HG03103 (cell line): ENCODE results near the gene SOX5.

ENCODE experiments used
- ATAC-seq: cut with Tn5 transposase; IDR thresholded peaks from one replicate; pipeline ENCODE4 v1.9.1; 2021; ENCODE audit warnings: low read depth; ENCODE audit not compliant: unreplicated experiment

SOX5 gene

DNA sequence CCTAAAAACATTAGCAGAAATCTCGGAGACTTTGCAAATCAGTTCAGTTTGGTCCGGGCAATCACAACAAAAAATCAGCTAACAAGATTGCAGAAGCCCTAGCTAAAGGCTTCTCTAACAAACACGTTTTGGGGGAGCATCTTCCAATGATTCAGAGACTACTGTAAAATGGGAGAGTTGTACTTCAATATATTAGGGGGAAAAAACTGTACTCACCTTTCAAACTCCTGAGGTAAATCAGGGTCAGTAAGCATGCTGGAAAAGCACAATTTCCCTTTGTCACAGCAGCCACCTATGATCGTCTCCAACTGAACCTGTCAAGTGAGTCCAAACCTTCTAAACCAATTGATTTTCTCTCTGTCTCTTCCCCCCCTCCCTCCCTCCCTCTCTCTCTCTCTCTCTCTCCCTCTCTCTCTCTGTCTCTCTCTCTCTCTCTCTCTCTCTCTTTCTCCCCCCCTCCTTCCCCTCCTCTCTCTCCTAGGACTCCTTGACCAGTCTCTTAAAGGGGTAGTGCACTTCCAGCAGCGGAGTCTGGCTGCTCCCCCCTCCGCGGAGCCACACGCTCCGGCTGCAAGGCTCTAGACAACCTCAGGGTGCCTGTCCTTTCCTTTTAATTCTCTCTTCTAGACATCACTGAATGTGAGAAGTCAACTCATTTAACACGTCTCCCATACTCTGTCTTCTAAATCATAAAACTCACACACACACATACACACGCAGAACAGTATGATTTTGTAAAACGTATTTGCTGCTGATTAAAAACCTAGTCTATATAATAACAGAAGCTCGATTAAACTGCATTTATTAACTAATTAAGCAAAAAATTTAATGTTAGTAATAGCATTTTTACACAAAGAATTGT lies at the start of gene SOX5:
TSS of gene SOX5 (minus strand) at position 323 of the 862 bp plus-strand sequence. CDS start at position 254, 69 bp downstream.
- no peak for ATAC-seq

DNA sequence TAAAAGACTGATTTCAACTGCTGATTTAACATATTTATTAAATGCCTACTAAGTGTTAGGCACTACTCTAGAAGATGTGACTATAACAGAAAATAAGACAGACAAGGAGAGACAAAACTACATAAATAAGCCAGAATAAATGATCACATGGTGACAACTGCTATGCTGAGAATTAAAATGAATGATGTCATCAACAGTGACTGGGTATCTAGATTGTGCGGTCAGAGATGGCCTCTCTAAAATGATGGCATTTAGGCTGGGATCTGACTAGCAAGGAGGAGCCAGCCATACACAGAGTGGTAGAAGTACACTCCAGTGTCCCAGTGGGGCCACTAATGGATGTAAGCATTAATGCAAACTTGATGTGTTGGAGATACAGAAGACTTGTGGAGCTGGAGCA lies 37.6 kb upstream of the SOX5 start:
- no peak for ATAC-seq

DNA sequence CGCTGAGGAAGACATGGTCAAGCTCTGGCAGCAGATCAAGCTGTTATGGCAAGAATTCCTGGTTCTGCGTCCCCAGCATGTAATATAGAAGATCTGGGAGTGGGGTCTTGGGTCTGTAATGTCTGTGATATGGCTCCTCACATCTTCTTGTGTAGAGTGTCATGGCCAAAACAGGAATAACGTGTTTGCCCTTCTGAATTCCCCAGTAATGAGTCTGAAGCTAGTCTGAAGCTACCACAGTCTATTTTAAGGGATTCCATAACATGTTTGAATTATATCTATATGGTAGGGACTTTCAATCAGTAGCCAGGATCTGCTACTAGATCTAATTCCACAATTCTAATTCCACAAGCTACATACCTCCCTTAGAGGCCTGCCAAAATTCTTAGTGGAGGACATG lies 31.4 kb upstream of the SOX5 start:
- no peak for ATAC-seq

DNA sequence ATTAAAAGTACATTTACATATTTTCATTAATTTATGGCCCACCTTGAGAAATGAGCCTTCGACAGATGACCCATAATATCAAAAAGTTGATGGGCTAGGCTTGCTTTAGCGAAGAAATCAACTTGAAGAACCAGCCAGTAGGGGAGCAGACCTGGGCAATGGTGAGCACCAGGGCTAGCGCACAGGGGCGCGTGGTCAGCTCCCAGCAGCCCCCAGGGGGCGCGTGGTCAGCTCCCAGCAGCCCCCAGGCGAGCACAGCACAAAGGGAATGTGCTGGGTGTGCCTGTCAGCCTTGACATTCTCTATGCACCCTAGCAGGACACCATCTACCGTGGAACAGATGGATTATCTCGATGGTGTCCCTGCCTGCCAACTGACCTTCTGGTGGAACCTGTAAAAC lies 15.3 kb upstream of the SOX5 start:
- ATAC-seq, result no peak

DNA sequence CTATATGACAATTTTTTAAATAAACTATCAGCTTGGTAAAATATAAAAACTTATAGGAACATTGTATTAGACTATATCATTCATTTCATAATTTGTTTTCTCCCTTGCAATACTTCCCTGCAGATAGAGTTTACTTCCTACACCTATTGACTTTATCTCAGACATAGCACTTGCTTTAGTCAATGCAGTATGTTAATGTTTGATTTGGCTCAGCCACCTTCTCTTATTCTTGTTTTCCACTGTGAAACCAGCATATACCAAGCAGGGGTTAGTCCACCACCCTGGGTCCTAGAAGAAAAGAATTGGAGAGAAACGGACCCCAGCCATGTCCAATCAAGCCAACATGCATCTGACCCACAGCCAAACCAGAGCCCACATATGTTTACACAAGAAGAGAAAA lies 10.4 kb upstream of the SOX5 start:
- ATAC-seq, result no peak

DNA sequence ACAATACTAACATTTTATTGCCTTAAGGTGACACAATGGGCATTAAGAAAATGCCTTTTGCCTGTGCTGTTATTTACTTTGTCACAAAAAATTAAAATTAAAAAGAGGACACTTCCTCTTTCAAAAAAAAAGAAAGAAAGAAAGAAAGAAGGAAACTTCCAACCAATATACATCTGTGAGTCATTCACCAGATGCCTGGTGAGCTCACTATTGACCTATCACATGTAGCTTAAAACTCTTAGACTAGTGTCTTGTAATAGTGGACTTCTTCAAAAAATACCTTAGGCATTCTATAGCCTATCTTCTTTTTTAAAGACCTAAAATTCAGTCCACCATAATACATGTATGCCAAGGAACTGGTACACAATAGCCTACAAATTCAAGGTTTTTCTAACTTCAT lies 4.9 kb upstream of the SOX5 start:
- ATAC-seq, result no peak

DNA sequence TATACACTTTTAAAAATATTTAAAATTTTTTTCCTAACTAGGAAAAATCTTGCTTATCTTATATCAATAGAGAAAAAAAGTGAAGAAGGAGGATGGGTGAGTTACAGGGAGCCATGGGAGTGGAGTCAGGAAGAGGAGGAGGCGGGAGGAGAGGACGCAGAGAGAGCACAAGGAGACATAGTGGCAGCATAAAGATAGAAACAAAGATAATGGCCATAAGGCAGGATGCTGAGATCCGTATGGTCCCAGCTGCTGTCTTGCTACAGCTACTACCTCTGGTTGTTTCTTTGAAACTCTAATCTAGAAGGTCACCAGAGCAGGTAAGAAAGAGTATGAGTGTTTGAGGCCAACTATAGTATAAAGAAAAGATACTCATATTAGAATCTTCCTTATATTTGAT lies 2.6 kb upstream of the SOX5 start:
- no peak for ATAC-seq

DNA sequence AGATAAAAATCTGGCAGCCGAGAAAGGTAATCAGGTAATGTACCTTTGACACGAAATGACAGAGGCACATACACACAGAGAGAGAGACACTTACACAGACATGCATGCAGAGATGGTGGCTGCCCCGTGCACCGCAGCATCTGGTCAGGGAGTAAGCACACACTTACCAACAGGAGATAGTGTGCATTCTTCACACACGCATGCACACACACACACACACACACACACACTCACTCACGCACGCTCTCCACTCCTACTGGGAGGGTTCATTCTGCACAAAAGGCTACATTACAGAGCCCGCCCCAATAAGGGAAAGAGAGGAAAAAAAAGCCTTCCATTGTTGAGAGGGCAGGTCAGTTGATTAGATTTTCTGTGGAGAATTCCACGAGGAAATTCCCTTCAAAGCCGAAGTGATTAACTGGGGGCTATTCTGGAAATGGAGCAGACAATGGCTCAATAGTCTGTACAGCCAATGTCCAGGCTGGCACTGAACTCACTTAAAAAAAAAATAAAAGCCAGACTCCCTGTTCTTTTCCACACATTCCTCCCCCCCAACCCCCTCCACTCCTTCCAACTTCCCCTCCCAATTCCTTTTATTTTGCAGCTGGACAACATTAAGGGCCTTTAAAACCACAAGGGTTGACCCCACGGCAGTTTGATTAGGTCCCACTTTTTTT lies 1.4 kb upstream of the SOX5 start:
- ATAC-seq, result no peak

DNA sequence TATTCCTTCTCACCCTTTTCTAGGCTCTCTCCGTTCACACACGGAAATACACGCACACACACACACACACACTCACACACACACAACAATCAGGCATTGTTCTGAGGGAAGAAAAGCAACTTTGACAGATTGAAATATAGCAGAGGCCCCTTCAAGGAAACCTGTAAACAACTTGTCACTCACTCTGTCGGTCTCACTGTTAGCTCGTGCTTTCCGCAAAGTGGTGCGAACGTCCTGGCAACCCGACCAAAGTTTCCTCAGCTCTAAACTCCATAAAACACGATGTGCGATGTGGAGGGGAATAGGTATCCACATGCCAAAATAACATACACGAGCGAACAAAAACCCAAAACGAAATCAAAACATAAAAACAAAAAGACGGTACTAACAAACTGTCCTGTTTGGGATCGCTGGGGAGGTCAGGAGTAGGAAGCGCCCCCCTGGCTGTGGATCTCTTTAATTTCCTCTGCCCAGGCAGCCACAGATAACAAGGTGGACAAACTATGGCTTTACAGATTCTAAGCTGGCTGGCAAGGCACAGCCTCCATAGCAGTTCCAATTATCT lies 822 bp upstream of the SOX5 start:
- ATAC-seq, result no peak

DNA sequence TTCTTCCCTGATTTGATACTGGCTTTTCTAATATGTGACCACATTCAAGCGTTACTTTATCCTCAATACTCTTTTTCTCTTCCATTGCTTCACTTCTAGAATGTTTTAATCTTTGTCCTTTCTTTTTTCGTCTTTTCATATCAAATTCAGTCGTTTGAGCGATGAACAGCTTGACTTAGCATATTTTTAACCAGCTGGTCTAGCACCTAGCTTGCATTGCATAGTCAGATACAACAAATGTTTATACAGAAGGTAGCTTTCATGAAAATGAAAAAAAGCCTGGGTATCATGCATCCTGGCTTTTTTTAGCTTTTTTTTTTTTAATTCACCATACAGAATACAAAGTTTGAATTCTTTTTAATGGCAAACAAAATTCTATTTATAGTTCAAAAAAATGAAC lies 1.2 kb downstream of the SOX5 start:
- ATAC-seq, result no peak

DNA sequence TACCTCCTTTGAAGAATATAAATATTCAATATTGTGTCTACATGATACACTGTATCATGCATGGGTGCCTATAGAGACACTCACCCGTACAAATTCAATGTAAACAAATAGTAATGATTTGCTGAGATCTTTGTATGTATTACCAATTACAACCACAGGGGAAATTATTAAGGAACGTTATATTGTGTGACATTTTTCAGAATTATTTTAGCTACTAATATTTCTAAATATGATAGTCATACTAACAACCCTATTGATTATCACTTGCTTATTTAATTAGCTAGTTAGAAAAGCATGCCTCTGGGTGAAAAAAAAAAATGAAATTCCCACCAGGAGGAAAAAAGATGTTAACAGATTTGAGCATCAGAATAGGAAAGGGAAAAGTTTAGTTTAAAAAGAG lies 2.1 kb downstream of the SOX5 start:
- ATAC-seq, result no peak

DNA sequence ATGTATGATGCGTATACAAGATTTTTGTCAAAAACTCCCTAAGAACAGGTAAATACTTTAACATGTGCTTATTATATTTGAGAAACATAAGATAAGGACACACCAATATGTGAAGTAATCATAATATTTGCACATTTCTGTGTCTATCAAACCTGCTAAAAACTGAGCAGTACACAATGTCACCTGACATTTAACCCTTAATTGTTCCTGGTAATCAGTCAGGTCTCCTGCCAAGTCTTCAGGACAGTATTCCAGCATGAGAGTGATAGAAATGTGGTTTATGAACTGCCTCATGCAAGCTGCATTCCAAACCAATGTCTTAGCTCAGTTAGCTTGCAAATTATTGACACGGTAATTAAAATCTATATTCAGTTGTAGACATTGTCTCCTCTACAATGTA lies 4.2 kb downstream of the SOX5 start:
- no peak for ATAC-seq

DNA sequence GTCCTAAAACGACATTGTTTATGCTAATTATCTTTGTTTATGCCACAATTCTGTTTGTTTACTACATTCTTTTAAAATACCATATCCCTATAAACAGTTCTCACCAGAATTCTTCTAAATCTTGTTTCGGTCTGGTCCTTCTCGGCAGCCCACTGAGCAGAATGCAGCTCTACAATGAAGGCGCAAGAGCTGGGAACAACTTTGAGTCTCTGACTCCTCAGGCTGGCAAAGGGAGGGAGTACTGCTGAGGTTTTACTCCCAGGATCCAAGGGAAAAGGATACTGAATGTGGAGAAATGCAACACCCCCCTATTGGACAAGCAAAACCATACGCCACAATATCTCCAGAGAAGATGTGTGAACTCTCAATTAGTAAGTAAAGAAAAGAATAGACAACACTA lies 5.4 kb downstream of the SOX5 start:
- no peak for ATAC-seq

DNA sequence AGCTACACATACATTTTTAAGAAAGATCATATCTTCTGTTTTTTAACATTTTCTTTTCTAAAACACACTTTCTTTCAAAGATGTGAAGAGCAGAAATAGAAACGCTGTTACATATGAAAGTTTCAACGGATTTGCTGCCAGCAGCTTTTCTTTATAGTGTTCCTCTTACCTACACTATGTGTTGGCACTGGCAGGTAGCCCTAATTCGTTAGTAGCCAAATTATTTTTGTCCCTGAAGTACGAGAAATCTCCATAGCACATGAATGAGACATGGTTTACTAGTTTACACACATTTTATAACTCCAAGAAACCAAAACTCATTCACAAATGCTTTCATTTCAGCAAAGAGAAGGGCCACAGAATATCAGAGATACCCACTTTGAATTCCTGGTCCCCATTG lies 6.6 kb downstream of the SOX5 start:
- ATAC-seq, result no peak

DNA sequence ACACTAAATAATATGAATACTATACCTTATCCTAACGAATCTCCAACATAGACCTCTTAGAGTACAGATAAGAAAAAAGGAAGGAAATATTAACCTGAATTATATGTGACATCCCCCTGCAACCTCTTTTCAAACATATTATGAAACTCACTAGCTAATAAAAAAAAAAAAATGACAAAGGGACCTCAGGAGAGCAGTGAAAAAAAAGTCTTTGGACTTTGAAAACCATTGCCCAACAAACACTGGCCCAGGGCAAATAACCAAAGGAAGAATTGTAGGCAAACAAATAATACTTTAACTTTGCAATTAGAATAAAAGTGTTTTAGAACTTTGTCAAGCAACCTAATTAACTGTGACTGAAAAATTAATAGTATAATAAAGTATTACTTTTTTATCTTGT lies 7.7 kb downstream of the SOX5 start:
- no peak for ATAC-seq

DNA sequence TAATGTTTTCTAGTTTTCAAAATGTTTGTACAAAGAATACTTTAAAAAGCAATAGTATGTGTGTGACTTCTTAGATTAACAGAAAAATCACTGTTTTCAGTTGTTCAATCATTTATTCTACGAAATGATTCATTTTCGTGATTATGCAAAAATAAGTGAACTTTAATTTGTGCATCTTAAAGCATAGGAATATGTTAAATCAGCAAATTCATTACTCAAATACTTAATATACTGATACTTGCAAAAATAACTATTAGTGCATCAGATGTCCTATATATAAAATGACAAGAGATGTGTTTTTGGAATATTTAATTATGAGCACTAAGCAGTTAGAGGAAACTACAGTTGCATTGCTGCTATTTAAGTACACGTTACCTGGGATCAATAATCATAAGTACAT lies 11.0 kb downstream of the SOX5 start:
- ATAC-seq, result no peak

DNA sequence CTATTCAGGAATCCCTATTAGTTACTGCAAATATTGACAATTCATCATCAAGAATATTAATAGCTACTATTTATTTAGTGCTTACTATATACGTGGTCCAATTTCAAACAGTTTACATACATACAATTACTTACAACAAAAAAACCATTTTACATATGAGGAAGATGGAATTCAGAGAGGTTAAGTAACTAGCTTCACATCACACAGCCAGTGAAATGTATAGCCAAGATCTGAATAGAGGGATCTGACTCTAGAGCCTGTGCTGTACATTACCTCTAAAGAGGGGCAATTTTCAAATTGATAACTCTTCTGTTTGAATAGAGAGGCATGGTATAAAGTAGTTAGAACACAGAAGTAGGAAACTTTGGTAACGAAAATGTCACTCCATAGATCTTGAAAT lies 18.3 kb downstream of the SOX5 start:
- ATAC-seq, result no peak

DNA sequence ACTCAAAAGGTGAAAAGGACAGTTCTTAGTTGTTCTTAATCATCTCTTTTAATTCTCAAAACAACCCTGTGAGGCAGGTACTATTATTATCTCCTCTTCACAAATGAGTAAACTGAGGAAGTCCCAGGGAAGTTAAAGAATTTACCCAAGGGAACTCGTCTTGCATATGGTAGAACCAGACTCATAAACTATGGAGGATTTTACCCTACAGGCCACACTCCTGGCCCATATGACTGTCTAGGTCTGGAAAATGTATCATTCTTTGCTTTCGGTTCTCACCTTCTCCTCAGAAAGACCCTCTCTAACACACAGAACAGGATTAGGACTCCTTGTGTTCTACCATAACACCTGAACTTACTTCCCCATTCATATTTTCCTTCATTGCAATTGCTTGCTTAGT lies 18.9 kb downstream of the SOX5 start:
- no peak for ATAC-seq

DNA sequence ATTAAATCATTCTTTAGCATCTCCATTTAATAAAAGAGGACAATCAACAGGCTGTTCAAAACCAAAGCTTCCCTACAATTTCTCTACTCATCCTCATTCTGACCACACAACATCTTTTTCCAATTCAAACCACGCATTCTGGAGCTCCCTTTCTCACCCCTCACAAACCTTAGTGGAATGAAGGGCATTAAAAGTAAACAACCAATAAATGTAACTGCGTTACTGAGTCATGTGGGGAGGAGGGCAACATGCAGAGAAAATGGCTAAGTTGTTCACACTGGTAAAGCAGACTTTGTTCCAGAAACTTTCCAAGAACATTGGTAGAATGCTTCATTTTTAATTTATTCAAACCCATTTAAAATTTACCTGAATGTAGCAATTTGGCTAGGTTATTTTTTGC lies 19.6 kb downstream of the SOX5 start:
- no peak for ATAC-seq

DNA sequence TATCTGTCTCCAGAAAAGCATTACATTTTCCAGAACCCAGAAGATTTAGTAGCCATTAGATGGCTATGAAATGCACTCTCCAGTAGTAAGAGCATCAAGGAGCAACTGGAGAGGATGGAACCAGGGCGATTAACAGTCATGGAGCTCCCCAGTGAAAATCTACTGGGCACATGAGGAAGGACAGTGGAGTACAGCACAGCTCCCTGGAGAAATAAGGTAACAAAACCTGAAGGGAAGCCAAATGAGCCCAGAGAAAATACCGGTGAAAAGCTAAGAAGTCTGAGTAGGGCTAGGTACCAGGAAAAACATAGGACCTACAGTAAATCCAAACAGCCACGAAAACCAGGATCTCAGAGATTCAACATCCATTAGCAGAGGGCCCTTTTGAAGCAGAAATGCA lies 21.6 kb downstream of the SOX5 start:
- ATAC-seq, result no peak

DNA sequence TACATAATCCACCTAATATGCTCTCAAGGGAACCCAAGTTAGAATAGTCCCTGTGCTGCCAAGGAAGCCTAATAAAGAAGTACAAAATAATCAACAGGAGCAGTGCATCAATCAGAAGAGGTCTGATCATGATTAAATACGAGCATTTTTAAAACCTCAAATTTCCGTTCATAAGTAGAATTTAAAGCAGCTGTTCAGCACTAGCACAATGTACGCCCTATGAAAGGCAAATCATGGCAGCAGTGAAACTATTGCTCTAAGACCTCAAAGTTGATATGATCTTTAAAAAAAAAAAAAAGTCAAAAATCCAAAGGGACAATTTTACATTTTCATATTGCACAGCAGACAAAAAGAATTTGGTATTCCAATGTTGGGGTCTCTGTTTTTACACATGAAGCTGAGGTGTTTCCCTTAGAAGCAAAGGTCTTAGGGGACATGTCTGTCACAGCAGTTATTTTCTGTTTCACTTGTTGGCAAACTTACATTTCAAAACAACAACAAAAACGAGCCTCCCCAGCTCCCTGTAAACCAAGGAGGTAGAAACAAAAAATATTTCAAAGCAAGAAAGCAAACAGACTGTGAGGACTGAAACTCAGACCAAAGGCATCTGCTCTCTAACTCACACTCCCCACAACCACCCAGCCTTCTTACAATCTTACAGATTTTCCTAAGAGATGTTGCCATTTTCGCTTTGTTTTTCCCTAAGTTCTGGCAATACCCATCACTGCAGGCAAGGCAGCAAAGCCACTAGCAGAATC lies 28.2 kb downstream of the SOX5 start:
- no peak for ATAC-seq
